Measurements from ENCODE around the gene CRHBP.
"Not testable (repeated sequence)": the region's sequence is repeated elsewhere in the genome, so short reads cannot be mapped to it uniquely, and the experiment has no call there.

The CRHBP gene, protein sequence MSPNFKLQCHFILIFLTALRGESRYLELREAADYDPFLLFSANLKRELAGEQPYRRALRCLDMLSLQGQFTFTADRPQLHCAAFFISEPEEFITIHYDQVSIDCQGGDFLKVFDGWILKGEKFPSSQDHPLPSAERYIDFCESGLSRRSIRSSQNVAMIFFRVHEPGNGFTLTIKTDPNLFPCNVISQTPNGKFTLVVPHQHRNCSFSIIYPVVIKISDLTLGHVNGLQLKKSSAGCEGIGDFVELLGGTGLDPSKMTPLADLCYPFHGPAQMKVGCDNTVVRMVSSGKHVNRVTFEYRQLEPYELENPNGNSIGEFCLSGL

DNA sequence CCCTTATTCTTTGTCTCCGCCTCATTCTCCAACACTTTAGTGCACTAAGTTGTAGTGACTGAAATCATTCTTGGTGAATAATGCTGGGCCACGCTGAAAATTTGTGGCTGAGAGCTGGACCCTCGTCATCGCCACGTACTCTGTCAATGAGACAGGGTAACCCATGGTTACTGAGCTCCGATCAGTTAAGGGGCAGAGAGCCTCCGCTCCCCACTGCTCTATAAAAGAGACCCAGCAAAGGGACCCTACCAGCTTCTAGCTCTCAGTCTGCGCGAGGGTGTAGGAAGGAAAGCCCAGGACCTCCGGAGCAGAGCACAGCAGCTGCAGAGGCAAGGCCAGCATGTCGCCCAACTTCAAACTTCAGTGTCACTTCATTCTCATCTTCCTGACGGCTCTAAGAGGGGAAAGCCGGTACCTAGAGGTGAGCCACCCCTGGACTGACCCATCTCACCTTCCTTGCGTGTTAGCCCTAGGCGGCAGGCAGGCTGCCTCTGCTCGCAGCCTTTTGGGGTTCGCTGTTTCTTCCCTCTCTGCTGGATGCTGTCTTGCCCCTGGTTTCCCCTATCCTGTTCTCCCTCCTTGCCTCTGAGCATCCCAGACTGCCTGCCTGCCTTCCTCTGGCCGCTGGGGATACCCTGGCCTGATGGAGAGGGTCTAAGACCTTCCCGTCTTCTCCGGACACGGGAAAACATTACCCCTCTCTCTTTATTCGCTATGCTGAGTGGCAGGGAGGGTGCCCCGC lies at the start of gene CRHBP:
Gene CRHBP, plus strand, starts transcription at position 251 of the 742 bp plus-strand sequence. Its CDS starts 90 bp downstream, at position 341.
- H3K4me3 ChIP-seq (ENCODE audit: low read depth, low read length), result peak within 1 kb of the TSS; percentile 28
- TF ChIP-seq, protein P1, sequence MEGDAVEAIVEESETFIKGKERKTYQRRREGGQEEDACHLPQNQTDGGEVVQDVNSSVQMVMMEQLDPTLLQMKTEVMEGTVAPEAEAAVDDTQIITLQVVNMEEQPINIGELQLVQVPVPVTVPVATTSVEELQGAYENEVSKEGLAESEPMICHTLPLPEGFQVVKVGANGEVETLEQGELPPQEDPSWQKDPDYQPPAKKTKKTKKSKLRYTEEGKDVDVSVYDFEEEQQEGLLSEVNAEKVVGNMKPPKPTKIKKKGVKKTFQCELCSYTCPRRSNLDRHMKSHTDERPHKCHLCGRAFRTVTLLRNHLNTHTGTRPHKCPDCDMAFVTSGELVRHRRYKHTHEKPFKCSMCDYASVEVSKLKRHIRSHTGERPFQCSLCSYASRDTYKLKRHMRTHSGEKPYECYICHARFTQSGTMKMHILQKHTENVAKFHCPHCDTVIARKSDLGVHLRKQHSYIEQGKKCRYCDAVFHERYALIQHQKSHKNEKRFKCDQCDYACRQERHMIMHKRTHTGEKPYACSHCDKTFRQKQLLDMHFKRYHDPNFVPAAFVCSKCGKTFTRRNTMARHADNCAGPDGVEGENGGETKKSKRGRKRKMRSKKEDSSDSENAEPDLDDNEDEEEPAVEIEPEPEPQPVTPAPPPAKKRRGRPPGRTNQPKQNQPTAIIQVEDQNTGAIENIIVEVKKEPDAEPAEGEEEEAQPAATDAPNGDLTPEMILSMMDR (IDR thresholded peaks at IDR 0.05; ENCODE audit: control insufficient read depth, extremely low read depth, insufficient read depth), result no peak
- DNase-seq (ENCODE audit: low read depth), result no peak

DNA sequence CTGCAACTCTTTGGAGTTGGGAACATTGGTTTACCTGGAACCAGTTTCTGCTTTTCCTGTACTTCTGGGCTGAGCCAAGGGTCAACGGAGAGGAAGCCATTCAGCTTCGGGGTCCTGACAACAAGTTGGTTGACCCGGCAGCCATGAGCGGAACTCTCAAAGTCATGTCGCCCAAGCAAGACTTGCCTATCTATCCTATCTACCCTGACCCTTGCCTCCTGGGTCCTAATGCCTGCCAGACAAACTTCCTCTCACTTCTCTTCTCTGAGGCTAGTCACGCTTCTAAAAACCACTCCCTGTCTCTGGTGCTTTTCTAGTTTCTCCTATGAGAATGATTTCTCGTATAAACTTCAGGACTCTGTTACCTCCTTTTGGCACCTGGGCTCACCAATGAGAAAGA lies 44.7 kb upstream of the CRHBP start:
- no peak overlapping the region for H3K4me3 ChIP-seq (ENCODE audit: low read depth, low read length)
- TF ChIP-seq, protein P1 (IDR thresholded peaks at IDR 0.05; ENCODE audit: control insufficient read depth, extremely low read depth, insufficient read depth), result no peak
- DNase-seq (ENCODE audit: low read depth), result no peak

DNA sequence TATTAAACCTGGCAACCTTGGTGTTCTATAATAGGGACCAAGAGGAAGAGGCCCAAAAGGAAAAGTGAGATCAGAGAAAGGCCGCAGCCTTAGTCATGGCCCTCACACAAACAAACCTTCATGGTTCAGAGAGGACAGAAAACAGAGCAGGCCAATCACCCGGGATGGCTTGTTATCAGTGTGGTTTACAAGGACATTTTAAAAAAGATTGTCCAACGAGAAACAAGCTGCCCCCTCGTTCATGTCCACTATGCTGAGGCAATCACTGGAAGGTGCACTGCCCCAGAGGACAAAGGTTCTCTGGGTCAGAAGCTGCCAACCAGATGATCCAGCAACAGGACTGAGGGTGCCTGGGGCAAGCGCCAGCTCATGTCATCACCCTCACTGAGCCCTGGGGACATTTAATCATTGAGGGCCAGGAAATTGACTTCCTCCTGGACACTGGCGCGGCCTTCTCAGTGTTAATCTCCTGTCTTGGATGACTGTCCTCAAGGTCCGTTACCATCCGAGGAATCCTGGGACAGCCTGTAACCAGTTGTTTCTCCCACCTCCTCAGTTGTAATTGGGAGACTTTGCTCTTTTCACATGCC lies 42.4 kb upstream of the CRHBP start:
- H3K4me3 ChIP-seq (ENCODE audit: low read depth, low read length); DNase-seq (ENCODE audit: low read depth): not testable (repeated sequence)

DNA sequence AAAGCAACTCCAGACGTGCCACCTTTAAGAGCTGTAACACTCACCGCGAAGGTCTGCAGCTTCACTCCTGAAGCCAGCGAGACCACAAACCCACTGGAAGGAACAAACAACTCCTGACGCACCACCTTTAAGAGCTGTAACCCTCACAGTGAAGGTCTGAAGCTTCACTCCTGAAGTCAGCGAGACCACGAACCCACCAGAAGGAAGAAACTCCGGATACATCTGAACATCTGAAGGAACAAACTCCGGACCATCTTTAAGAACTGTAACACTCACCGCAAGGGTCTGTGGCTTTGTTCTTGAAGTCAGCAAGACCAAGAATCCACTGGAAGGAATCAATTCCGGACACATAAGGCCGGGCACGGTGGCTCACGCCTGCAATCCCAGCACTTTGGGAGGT lies 38.2 kb upstream of the CRHBP start:
- DNase-seq (ENCODE audit: low read depth); H3K4me3 ChIP-seq (ENCODE audit: low read depth, low read length): not testable (repeated sequence)

DNA sequence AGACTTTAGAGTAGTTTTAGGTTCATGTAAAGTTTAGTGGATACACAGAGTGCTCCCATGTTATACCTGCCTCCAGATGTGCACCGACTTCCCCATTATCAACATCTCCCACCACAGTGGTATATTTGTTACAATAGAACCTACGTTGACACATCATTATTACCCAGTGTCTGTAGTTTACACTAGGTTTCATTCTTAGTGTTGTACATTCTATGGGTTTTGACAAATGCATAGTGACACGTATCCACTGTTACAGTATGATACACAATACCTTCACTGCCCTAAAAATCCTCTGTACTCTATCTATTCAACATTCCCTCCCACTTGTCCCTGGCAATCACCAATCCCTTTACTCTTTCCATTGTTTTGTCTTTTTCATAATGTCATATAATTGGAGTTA lies 34.3 kb upstream of the CRHBP start:
- TF ChIP-seq, protein P1 (IDR thresholded peaks at IDR 0.05; ENCODE audit: control insufficient read depth, extremely low read depth, insufficient read depth), result no peak
- no peak for DNase-seq (ENCODE audit: low read depth)
- H3K4me3 ChIP-seq (ENCODE audit: low read depth, low read length), result no peak overlapping the region

DNA sequence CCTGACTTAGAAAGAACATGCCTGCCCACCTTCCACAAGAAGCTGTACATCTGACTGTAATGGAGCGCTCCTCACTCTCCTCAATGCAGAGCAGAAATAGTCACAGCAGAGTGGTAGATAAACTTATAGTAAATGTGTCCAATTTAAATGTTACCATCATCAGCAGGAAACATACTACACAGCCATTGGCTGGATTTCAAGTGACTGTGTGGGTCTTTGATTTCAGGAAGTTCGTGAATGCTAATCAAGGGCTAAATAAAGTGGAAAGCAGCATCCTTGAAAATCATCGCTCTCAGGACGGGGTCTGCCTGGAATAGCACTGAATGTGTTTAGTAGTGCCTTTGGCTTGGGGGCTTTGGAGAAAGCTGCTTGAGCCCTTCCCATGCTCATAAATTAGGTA lies 32.4 kb upstream of the CRHBP start:
- TF ChIP-seq, protein P1 (IDR thresholded peaks at IDR 0.05; ENCODE audit: control insufficient read depth, extremely low read depth, insufficient read depth), result no peak
- no peak for DNase-seq (ENCODE audit: low read depth)
- no peak overlapping the region for H3K4me3 ChIP-seq (ENCODE audit: low read depth, low read length)

DNA sequence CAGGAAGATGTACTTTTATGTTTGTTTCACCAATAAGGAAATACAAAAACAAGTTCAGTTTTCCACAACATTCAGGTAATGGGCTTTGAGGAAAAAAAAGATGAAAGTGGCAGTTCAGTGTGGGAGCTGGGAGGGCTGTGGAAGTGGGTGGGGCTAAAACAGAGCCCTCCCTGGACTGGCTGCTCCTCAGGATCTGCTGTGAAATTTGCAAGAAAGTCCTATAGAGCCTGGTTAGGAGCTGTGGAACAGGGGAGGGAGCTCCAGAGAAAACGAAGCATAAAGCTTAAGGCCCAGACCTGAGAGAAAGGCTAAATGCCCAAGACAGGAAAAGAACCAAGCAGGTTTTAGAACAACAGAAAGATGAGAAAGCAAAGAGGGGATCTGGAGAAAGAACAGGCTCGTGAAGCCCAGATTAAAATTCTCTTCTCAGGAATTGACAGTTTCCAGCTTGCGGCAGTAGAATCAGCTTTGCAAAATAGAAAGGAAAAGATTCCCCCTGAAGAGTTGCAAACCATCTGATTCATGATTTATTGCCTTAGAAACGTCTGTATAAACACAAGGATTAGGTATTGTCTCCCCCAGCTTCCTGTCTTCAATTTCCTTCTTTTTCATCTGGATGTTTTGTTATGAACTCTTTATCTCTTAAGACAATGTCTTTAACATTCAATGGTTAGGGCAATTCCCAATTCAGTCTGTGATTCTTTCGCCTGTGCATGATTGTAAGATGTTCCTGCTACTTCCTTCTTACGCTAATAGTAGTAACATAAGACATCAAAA lies 26.3 kb upstream of the CRHBP start:
- peak; percentile 63 for DNase-seq (ENCODE audit: low read depth)
- TF ChIP-seq, protein P1 (IDR thresholded peaks at IDR 0.05; ENCODE audit: control insufficient read depth, extremely low read depth, insufficient read depth), result no peak
- no peak overlapping the region for H3K4me3 ChIP-seq (ENCODE audit: low read depth, low read length)

Data from LNCaP clone FGC (cell line).